ENCODE data around the gene CA14.

CA14 gene

GRCh38 chr1:150256554-150257341, 826 bp upstream of the CA14 start:
- no peak overlapping the region; the same call in 1 of the 2 replicates for H3K4me3 ChIP-seq (ENCODE audit: low read depth, low read length)
- POLR2A ChIA-PET, result interaction anchor here (1.1 to 2.6 kb wide), 4 partner anchors 12 to 26 kb away, joined by 3 to 11 read pairs (median 7); partner anchors contain the start of genes APH1A, C1orf54 and CIART
- DNase-seq (ENCODE audit: low read depth, low spot score), result no peak
- CTCF ChIA-PET, result interaction anchor here (1.0 to 16.5 kb wide), 34 partner anchors 8 to 370 kb away, joined by 3 to 623 read pairs (median 5); partner anchors contain the start of genes APH1A, C1orf54, CIART and PRPF3
- TF ChIP-seq, protein P1, sequence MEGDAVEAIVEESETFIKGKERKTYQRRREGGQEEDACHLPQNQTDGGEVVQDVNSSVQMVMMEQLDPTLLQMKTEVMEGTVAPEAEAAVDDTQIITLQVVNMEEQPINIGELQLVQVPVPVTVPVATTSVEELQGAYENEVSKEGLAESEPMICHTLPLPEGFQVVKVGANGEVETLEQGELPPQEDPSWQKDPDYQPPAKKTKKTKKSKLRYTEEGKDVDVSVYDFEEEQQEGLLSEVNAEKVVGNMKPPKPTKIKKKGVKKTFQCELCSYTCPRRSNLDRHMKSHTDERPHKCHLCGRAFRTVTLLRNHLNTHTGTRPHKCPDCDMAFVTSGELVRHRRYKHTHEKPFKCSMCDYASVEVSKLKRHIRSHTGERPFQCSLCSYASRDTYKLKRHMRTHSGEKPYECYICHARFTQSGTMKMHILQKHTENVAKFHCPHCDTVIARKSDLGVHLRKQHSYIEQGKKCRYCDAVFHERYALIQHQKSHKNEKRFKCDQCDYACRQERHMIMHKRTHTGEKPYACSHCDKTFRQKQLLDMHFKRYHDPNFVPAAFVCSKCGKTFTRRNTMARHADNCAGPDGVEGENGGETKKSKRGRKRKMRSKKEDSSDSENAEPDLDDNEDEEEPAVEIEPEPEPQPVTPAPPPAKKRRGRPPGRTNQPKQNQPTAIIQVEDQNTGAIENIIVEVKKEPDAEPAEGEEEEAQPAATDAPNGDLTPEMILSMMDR (IDR thresholded peaks at IDR 0.05; ENCODE audit: insufficient read depth, low read length, missing control alignments), result no peak

- CTCF ChIA-PET, result interaction anchor here (0.6 to 16.5 kb wide), 2 partner anchors 19 to 187 kb away, joined by 3 to 623 read pairs; partner anchors contain the start of genes APH1A, C1orf54 and CIART
- POLR2A ChIA-PET, result no interaction called here
- H3K4me3 ChIP-seq (ENCODE audit: low read depth, low read length), result no peak overlapping the region
- TF ChIP-seq, protein P1 (IDR thresholded peaks at IDR 0.05; ENCODE audit: insufficient read depth, low read length, missing control alignments), result no peak
- DNase-seq (ENCODE audit: low read depth, low spot score), result no peak
Observed at GRCh38 chr1:150259217-150259616, 1.6 kb downstream of the CA14 start.

- CTCF ChIA-PET, result interaction anchor here (1.7 to 16.5 kb wide), 2 partner anchors 9 to 18 kb away, joined by 9 to 623 read pairs; partner anchors contain the start of genes APH1A, C1orf54 and CIART
- H3K4me3 ChIP-seq (ENCODE audit: low read depth, low read length), result no peak overlapping the region
- DNase-seq (ENCODE audit: low read depth, low spot score), result no peak
Observed at GRCh38 chr1:150259758-150260669, 2.4 kb downstream of the CA14 start.

DNA sequence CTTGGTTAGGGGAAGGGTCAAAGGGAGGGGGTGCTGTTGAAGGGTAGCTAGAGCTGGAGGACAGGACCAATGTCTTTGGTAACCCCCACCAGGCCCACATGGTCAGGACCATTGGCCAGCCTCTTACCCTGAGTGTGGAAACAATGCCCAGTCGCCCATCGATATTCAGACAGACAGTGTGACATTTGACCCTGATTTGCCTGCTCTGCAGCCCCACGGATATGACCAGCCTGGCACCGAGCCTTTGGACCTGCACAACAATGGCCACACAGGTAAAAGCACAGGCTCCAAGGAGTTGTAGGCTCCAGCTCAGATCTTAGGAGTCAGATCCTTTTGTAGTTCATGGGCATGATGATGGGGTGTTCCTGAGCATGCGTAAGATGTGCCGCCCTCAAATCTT, 3.8 kb downstream of the CA14 start:
- TF ChIP-seq, protein P1 (IDR thresholded peaks at IDR 0.05; ENCODE audit: insufficient read depth, low read length, missing control alignments), result no peak
- ChIA-PET POLR2A (no interaction called here), CTCF (interaction anchor here (1.7 to 16.5 kb wide), 2 partner anchors 11 to 17 kb away, joined by 9 to 623 read pairs; partner anchors contain the start of genes APH1A, C1orf54 and CIART)
- H3K4me3 ChIP-seq (ENCODE audit: low read depth, low read length), result no peak overlapping the region
- no peak for DNase-seq (ENCODE audit: low read depth, low spot score)

More at GRCh38 chr1:150259758-150260669, 2.4 kb downstream of the CA14 start:
- TF ChIP-seq, protein P1 (IDR thresholded peaks at IDR 0.05; ENCODE audit: insufficient read depth, low read length, missing control alignments), result no peak
- POLR2A ChIA-PET, result no interaction called here

DNA sequence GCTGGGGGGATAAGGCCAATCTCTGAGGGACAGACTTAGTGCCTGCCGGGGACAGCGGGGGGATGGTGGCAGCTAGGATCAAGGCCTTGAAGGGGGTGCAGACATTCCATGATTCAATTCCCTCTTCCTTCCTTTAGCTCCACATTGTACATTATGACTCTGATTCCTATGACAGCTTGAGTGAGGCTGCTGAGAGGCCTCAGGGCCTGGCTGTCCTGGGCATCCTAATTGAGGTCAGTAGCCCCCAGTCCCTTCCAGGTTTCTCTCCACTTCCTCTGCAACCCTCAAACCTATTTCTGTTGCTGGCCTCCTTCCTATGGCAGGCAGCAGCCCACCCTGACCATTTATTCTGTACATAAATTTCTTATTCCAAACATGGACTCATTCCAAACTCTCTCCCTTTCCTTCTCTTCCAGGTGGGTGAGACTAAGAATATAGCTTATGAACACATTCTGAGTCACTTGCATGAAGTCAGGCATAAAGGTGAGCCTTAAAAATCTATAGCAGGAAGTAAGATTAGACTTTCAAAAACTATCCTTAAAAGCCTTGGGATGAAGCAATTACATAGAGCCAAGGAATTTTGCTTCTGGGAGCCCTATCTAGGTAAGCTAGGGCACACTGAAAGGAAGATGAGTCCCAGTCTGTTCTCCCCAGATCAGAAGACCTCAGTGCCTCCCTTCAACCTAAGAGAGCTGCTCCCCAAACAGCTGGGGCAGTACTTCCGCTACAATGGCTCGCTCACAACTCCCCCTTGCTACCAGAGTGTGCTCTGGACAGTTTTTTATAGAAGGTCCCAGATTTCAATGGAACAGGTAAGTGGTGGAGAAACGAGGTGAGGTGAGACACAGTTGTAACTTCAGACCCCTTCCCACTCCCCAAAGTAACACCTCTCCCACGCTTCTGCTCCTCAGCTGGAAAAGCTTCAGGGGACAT, 5.1 kb downstream of the CA14 start:
- DNase-seq (ENCODE audit: low read depth, low spot score), result no peak
- H3K4me3 ChIP-seq (ENCODE audit: low read depth, low read length), result no peak overlapping the region
- TF ChIP-seq, protein P1 (IDR thresholded peaks at IDR 0.05; ENCODE audit: insufficient read depth, low read length, missing control alignments), result no peak
- ChIA-PET POLR2A (no interaction called here), CTCF (interaction anchor here (4.0 to 16.5 kb wide), 2 partner anchors 7 to 16 kb away, joined by 26 to 623 read pairs; partner anchors contain the start of genes APH1A, C1orf54 and CIART)
